GDM1 (cell line): Measurements from ENCODE around the gene DEK.
"Not testable (repeated sequence)": the region's sequence is repeated elsewhere in the genome, so short reads cannot be mapped to it uniquely, and the experiment has no call there.

ENCODE experiments used
- DNase-seq: peaks from one replicate; lab custom pipeline; 2025; lab: John Stamatoyannopoulos, UW

The DEK gene

GRCh38 chr6:18237167-18237566 lies 27.2 kb downstream of the DEK start:
- DNase-seq: no peak

- DNase-seq: no peak
Observed at GRCh38 chr6:18235524-18235923, 28.8 kb downstream of the DEK start.

DNA sequence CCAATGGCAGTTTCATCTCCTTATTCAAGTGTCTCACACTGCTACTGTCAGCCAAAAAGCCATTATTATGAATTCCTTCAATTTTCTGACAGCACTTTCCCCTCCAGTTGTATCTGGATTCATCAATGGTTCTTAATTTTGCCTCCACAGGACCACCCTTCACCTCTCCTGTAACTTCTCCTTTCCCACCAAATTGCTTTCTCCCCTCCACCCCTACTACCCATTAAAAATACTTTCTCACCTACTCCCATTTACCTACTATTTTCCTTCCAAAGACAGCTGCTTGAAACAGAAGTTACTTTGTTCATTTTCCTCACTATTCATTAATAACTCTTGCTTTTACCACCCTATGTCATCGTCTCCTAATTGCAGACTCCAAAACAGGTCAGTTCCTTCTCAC lies 29.8 kb downstream of the DEK start:
- no peak for DNase-seq

DNA sequence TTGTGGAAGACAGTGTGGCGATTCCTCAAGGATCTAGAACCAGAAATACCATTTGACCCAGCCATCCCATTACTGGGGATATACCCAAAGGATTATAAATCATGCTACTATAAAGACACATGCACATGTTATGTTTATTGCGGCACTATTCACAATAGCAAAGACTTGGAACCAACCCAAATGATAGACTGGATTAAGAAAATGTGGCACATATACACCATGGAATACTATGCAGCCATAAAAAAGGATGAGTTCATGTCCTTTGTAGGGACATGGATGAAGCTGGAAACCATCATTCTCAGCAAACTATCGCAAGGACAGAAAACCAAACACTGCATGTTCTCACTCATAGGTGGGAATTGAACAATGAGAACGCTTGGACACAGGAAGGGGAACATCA lies 30.6 kb downstream of the DEK start:
- not testable (repeated sequence) for DNase-seq

DNA sequence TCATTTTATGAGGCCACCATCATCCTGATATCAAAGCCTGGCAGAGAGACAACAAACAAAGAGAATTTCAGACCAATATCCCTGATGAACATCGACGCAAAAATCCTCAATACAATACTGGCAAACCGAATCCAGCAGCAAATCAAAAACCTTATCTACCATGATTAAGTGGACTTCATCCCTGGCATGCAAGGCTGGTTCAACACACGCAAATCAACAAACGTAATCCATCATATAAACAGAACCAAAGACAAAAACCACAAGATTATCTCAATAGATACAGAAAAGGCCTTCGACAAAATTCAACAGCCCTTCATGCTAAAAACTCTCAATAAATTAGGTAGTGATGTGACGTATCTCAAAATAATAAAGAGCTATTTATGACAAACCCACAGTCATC lies 32.5 kb downstream of the DEK start:
- not testable (repeated sequence) for DNase-seq

- not testable (repeated sequence) for DNase-seq
Observed at GRCh38 chr6:18228590-18228989, 35.7 kb downstream of the DEK start.

GRCh38 chr6:18227166-18227565 lies 37.2 kb downstream of the DEK start:
- not testable (repeated sequence) for DNase-seq

GRCh38 chr6:18226451-18227105 lies 37.8 kb downstream of the DEK start:
- DNase-seq: not testable (repeated sequence)

DNA sequence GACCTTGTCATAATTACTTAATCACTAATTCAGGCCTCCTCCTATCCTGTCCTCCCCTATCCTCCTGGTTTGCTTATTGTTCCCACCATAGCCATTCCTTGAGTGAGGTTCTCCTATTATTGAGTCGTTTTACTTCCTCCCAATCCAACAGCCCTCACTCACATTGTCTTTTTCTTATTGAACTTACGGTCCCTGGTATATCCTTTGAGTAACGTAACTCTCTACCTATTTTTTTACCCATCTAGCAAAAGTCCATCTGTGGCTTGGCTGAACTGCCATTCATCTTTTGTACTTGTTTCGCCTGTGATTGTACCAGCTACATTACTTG lies 43.1 kb downstream of the DEK start:
- no peak for DNase-seq

GRCh38 chr6:18219591-18219990 lies 44.7 kb downstream of the DEK start:
- no peak for DNase-seq

DNA sequence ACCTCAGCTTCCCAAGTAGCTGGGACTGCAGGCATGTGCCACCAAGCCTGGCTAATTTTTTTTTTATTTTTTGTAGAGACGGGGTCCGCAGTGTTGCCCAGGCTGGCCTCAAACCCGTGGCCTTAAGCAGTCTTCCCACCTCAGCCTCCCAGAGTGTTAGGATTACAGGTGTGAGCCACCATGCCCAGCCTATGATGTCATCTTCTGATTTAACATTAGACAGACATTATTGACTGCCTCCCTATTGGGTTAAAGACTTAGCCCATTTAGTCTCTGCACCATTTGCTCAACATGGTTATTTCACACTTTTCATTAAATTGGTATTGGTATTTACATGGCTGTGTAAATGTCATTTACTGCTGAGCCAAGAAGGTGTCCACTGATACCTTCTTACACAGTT lies 46.1 kb downstream of the DEK start:
- DNase-seq: no peak

DNA sequence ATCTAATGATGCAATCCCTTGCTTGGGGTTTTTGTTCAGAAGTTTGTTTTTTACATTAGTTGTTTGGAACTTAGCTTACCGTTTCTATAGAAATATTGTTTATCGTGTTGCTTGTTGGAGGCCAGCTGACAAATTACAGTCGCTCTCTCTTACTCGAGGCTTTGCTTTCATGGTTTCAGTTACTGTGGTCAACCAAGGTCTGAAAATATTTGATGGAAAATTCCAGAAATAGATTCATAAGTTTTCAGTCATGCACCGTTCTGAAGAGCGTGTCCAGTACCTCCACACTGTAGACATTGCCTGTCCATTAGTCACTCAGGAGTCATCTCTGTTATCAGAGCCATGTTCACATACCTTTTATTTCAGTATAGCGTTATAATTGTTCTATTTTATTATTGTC lies 47.9 kb downstream of the DEK start:
- no peak for DNase-seq

DNA sequence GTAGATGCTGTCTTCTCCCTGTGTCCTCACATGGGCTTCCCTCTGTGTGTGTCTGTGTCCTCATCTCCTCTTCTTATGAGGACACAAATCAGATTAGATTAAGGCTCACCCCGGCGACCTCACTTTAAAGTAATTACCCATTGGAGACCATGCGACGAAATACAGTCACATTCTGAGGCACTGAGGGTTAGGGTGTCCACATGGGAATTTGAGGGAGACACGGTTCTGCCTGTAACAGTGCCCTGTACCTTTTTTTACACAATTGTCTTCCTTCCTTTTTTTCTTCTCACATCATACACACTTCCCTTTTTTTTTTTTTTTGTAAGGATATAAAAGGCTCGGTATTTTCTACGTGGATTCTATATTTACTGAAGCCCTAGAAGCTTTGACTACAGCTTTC lies 48.9 kb downstream of the DEK start:
- DNase-seq: no peak

DNA sequence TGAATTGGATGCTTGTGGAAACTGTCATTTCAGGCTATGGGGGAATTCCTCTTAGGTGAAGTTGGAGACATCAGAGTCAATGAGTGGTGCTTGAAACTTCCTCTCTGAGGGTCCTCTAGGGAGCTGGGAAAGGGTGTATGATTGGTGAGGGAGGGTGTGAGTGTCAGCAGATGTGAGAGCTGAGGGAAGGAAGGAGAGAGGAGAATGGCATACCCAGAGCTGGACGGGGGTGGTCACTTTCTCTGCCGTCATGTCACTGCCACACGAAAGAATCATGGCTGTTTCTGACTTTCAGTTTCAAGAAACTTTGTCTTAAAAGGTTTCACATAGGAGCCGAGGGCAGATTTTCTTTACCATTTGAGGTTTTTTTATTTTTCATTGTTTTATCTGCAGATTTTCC lies 50.3 kb downstream of the DEK start:
- no peak for DNase-seq

DNA sequence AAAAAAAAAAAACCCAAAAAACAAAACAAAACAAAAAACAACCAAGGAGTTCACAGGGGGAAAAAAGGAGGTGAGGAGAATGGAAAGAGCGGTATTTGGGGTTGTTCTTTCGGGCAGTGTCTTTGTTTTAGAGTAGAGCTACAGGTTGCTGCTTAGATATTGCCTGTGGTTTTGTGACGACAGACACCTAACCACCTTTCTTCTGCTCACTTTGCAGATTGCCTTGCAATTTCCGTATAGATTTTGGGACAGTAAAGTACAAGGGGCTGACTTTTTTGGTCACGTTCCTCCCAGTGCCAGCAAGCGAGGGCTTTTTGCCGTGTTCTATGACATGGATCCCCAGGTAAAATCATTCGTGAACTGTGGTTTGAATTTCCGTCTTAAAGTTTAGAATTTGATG lies 50.9 kb downstream of the DEK start:
- no peak for DNase-seq

- no peak for DNase-seq
Observed at GRCh38 chr6:18212231-18212630, 52.1 kb downstream of the DEK start.

GRCh38 chr6:18211338-18211737 lies 53.0 kb downstream of the DEK start:
- DNase-seq: no peak

- no peak for DNase-seq
Observed at GRCh38 chr6:18210707-18211106, 53.6 kb downstream of the DEK start.

GRCh38 chr6:18209539-18210197 lies 54.7 kb downstream of the DEK start:
- DNase-seq: no peak

GRCh38 chr6:18208778-18209177 lies 55.6 kb downstream of the DEK start:
- not testable (repeated sequence) for DNase-seq

GRCh38 chr6:18207949-18208348 lies 56.4 kb downstream of the DEK start:
- no peak for DNase-seq

DNA sequence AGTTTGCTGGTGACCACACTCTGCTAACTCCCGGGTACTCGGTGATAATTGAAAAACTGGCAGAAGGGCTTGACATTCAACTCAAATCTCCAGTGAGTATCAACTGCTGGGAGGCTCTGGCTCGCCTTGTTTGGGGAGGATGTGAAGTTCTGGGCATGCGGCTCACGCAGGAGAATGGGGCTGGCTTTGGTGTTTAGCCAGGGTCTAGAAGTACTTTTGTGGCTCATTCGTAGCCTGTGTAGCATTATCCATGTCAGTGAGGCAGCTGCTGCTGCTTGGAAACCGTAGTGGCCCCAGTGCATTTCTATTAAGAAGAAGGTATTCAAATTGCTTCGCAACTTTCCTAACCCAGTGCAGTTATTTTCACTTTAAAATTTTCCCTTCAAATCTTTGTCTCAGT lies 56.9 kb downstream of the DEK start:
- no peak for DNase-seq

- no peak for DNase-seq
Observed at GRCh38 chr6:18206591-18206990, 57.7 kb downstream of the DEK start.

DNA sequence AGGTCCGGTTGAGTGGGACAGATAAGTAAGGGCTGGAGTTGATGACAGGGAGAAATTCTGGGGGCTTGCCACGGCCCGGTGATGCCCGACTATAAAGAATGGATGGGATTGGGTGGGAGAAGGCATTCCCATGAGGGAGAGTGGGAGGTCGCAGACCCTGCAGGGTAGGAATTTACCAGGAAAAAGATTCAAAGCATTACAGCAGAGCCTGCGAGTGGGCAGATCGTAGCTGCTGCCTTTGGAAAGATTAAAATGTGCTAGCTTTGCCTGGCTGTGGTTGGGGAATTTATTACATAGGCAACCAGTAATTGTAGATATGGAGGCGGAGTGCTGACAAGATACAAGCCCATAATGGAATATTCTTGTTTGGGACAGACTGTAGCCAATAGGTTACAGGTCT lies 59.6 kb downstream of the DEK start:
- DNase-seq: no peak
